Dermis microvascular lymphatic vessel endothelial cell (primary cell): ENCODE results near the gene BCAS1. TPM values are rescaled to one million over a fixed set of nuclear protein-coding genes. Genes with fewer than 3 reads are reported as not detected.
"Not testable (repeated sequence)": the region's sequence is repeated elsewhere in the genome, so short reads cannot be mapped to it uniquely, and the experiment has no call there.

ENCODE experiments used
- DNase-seq, 2 donors: peaks; one replicate each; pipeline versions ENCODE4 v3.0.0 to v3.0.0-alpha.2; 2010; ENCODE audit warnings: low read depth in 2 of 2
- total RNA-seq: library from RNA; depleted of rRNA; stranded (reverse); fragments of >200 nt; gene quantifications from 2 replicates; pipeline ENCODE4 v1.2.1, GENCODE V29; 2014

BCAS1 gene
- total RNA-seq, 1 donor from 2014 or later, result not detected

- DNase-seq, result no peak
Observed at GRCh38 chr20:54020868-54021267, 49.5 kb downstream of the BCAS1 start.

- DNase-seq, result no peak
Observed at GRCh38 chr20:54020348-54020747, 50.0 kb downstream of the BCAS1 start.

- no peak for DNase-seq
Observed at GRCh38 chr20:54019585-54019984, 50.8 kb downstream of the BCAS1 start.

- DNase-seq, result no peak
Observed at GRCh38 chr20:54019127-54019526, 51.3 kb downstream of the BCAS1 start.

GRCh38 chr20:54017846-54018245 lies 52.5 kb downstream of the BCAS1 start:
- no peak for DNase-seq

- no peak for DNase-seq
Observed at GRCh38 chr20:54015496-54015895, 54.9 kb downstream of the BCAS1 start.

- no peak for DNase-seq
Observed at GRCh38 chr20:54014293-54014926, 56.0 kb downstream of the BCAS1 start.

- no peak for DNase-seq
Observed at GRCh38 chr20:54013471-54013870, 56.9 kb downstream of the BCAS1 start.

- DNase-seq, result no peak
Observed at GRCh38 chr20:54011346-54011745, 59.0 kb downstream of the BCAS1 start.

- DNase-seq, result not testable (repeated sequence)
Observed at GRCh38 chr20:54006216-54006615, 64.2 kb downstream of the BCAS1 start.

- DNase-seq, result no peak
Observed at GRCh38 chr20:54005524-54005923, 64.9 kb downstream of the BCAS1 start.

GRCh38 chr20:54004445-54004844 lies 65.9 kb downstream of the BCAS1 start:
- no peak for DNase-seq

GRCh38 chr20:54002741-54003140 lies 67.7 kb downstream of the BCAS1 start:
- DNase-seq, result no peak

- no peak for DNase-seq
Observed at GRCh38 chr20:54002056-54002575, 68.3 kb downstream of the BCAS1 start.

GRCh38 chr20:54000914-54001313 lies 69.5 kb downstream of the BCAS1 start:
- DNase-seq, result no peak

GRCh38 chr20:54000262-54000661 lies 70.1 kb downstream of the BCAS1 start:
- DNase-seq, result no peak

- DNase-seq, result no peak
Observed at GRCh38 chr20:53999077-53999476, 71.3 kb downstream of the BCAS1 start.

GRCh38 chr20:53996584-53997486 lies 73.6 kb downstream of the BCAS1 start:
- DNase-seq, result no peak

GRCh38 chr20:53995949-53996348 lies 74.4 kb downstream of the BCAS1 start:
- no peak for DNase-seq

GRCh38 chr20:53994088-53994487 lies 76.3 kb downstream of the BCAS1 start:
- no peak for DNase-seq

GRCh38 chr20:53993310-53993709 lies 77.1 kb downstream of the BCAS1 start:
- DNase-seq, result no peak

- DNase-seq, result no peak
Observed at GRCh38 chr20:53990768-53991450, 79.5 kb downstream of the BCAS1 start.
